ENCODE results near the gene FGF21. TPM values are rescaled to one million over a fixed set of nuclear protein-coding genes. Genes with fewer than 3 reads are reported as not detected.
"Not testable (repeated sequence)": the region's sequence is repeated elsewhere in the genome, so short reads cannot be mapped to it uniquely, and the experiment has no call there.

Gene FGF21
- total RNA-seq, 4 donors from 2014 or later, result not detected

DNA sequence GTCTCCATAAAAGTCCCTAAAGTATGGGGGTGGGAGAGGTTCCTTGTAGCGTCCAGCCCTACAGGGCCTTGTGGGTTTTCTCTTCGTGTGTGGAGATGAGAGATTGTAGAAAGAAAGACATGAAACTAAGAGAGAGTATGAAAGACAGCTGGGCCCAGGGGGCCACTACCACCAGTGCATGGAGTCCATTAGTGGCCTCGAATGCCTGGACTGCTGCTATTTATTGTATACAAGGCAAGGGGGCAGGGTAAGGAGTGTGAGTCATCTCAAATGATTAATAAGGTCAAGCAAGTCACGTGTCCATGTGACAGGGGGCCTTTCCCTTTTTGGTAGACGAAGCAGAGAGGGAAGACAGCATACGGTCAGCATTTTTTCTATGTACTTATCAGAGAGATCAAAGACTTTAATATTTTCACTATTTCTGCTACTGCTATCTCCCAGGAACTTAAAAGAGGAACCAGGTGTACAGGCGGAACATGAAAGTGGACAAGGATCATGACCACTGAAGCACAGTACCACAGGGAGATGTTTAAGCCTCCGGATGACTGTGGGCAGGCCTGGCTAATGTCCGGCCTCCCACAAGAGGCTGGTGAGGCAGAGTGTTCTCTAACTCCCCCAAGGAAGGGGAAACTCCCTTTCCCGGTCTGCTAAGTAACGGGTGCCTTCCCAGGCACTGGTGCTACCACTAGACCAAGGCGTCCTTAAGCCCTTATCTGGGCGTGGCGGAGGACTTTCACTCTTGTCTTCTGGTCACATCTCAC lies 25.5 kb downstream of the FGF21 start:
- Histone ChIP-seq H3K27ac (peak overlapping the region in 3 of 4 donors; percentile 60 to 70 (median 63)), H3K4me1 (peaks cover 5 to 26% (median 7%) of the 10 kb centered on the region in 3 donors), H3K36me3 (no peaks in the 10 kb centered on the region), H3K9me3 (no peaks in the 10 kb centered on the region), H3K27me3 (no peaks in the 10 kb centered on the region), H3K4me3 (no peak overlapping the region)
- 52 to 62% methylated on average over 14 of the region's 14 CpGs for WGBS, 2 donors
- intact Hi-C loops (cut with DNase I), result no loop called here
- DNase-seq, result no peak
- TF ChIP-seq POLR2A (IDR thresholded peaks at IDR 0.05) (no peak), CTCF (IDR thresholded peaks at IDR 0.05) (no peak)

DNA sequence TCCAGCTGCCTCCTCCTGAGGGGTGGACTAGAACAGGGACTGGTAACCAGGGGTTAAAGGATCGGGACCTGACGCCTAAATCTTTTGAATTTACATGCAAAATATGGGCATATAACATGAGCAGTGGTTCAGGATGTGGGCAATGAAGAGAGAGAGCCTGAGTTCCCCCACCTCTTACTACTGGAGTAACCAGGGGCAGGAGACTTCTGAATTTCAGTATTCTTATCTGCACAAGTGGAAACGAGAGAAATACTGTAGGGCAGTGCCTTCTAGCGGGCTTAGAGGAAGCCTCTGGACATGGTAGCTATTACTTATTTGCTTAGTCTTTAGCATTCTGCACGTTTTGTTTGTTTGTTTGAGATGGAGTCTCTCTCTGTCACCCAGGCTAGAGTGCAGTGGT lies 29.2 kb downstream of the FGF21 start:
- Histone ChIP-seq H3K27ac (no peak overlapping the region), H3K27me3 (no peaks in the 10 kb centered on the region), H3K36me3 (no peaks in the 10 kb centered on the region), H3K4me1 (peaks cover 5 to 40% (median 7%) of the 10 kb centered on the region in 3 donors), H3K9me3 (no peaks in the 10 kb centered on the region), H3K4me3 (no peak overlapping the region)
- intact Hi-C loops (cut with DNase I), result no loop called here
- no peak for DNase-seq
- WGBS, 2 donors, result 54 to 70% methylated on average over 5 of the region's 5 CpGs
- TF ChIP-seq POLR2A (IDR thresholded peaks at IDR 0.05) (no peak), CTCF (IDR thresholded peaks at IDR 0.05) (peak in 1 of 6 experiments; percentile 20)

GRCh38 chr19:48786422-48786821 lies 31.1 kb downstream of the FGF21 start:
- 88 to 95% methylated on average over 7 of the region's 7 CpGs for WGBS, 2 donors
- H3K36me3 ChIP-seq; H3K27ac ChIP-seq; H3K4me3 ChIP-seq; DNase-seq; H3K9me3 ChIP-seq; H3K27me3 ChIP-seq; intact Hi-C loops (cut with DNase I): not testable (repeated sequence)
- peaks cover 0 to 30% (median 4%) of the 10 kb centered on the region in 3 donors for H3K4me1 ChIP-seq

DNA sequence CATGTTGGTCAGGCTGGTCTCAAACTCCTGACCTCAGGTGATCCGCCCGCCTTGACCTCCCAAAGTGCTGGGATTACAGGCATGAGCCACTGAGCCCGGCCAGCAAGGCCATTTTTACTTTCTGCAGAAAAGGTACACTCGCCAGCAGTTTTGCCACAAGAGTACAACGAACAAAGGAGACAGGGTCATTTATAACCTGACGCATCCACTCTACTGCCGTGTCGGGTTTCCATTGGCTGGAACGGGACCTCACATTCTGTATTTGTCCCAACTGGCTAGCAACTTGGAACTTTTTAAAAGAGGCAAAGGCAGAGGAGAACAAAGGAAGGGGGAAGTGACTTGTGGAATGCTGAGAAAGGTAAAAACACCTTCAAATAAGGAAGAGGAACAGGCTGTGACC lies 32.0 kb downstream of the FGF21 start:
- DNase-seq; H3K4me3 ChIP-seq; H3K9me3 ChIP-seq; H3K36me3 ChIP-seq; intact Hi-C loops (cut with DNase I); H3K27me3 ChIP-seq: not testable (repeated sequence)
- peak overlapping the region; percentile 16 to 82 (median 78) for H3K27ac ChIP-seq
- WGBS, 2 donors, result 37 to 65% methylated on average over 6 to 9 of the region's 9 CpGs
- peaks cover 0 to 22% (median 0%) of the 10 kb centered on the region in 3 donors for H3K4me1 ChIP-seq

DNA sequence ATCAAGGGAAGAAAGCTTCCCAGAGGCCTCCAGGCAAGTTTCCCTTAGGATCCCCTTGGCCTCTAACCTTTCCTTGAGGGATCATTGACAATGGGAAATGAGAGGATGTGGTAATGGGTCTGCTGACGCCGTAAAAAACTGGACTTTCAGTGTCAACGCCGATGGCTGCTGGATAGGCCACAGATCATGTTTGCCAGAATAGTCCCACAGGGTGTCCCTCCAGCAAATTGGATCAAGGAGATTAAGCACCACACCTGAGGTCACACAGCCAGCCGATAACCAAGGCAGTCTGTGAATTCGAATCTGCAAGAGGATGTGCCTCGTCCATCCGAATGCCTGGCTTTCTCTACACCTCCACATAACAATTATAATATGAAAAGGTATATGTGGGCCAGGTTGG lies 37.9 kb downstream of the FGF21 start:
- intact Hi-C loops (cut with DNase I), result no loop called here
- Histone ChIP-seq H3K27me3 (no peaks in the 10 kb centered on the region), H3K27ac (no peak overlapping the region), H3K36me3 (peaks cover 0 to 5% (median 0%) of the 10 kb centered on the region in 3 donors), H3K4me3 (no peak overlapping the region), H3K9me3 (no peaks in the 10 kb centered on the region), H3K4me1 (peaks cover 6 to 28% (median 10%) of the 10 kb centered on the region in 3 donors)
- DNase-seq, result no peak
- TF ChIP-seq CTCF (IDR thresholded peaks at IDR 0.05) (no peak), POLR2A (IDR thresholded peaks at IDR 0.05) (no peak)
- WGBS, 2 donors, result 70 to 76% methylated on average over 8 of the region's 8 CpGs

GRCh38 chr19:48794291-48794690 lies 39.0 kb downstream of the FGF21 start:
- no peak for DNase-seq
- Histone ChIP-seq H3K27ac (peak overlapping the region; percentile 81 to 90 (median 88)), H3K9me3 (no peaks in the 10 kb centered on the region), H3K4me3 (no peak overlapping the region), H3K27me3 (no peaks in the 10 kb centered on the region), H3K36me3 (peaks cover 0 to 10% (median 2%) of the 10 kb centered on the region in 3 donors), H3K4me1 (peaks cover 6 to 32% (median 10%) of the 10 kb centered on the region in 3 donors)
- intact Hi-C loops (cut with DNase I), result loop anchor here (2.0 kb wide), 1 partner anchor 43 kb away; the partner anchor contains the start of gene HSD17B14
- WGBS, 2 donors, result 68% methylated on average over 4 of the region's 6 CpGs; no CpG with 5 or more reads in 1 of the 2 donors
- TF ChIP-seq CTCF (IDR thresholded peaks at IDR 0.05) (no peak), POLR2A (IDR thresholded peaks at IDR 0.05) (no peak)

Measured in esophagus squamous epithelium (tissue), 5 donors.